ENCODE measurements around the gene METTL25B.
A peak's percentile ranks its signal among the peaks of the same experiment; 100 is the strongest.

The METTL25B gene

GRCh38 chr1:156728599-156729462, 562 bp downstream of the METTL25B start, which contains the start of gene ISG20L2:
TSS of gene ISG20L2 (minus strand) at chr1:156728766. CDS start at chr1:156727652, 1,114 bp downstream.
- DNase-seq: peak; percentile 97

DNA sequence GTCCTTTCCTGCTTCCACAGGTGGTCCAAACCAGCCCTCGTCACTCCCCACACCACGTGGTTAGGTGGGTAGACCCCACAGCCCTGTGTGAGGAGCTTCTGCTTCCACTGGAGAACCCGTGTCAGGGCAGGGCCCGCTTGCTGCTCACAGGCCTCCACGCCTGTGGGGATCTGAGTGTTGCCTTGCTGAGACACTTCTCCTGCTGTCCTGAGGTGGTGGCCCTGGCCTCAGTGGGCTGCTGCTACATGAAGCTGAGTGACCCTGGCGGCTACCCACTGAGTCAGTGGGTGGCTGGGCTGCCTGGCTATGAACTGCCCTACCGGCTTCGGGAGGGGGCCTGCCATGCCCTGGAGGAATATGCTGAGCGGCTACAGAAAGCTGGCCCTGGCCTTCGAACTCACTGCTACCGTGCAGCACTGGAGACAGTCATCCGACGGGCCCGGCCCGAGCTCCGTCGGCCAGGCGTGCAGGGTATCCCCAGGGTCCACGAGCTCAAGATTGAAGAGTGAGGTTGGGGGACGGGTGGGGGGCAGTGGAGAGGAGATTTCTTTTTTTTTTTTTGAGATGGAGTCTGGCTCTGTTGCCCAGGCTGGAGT, 5.8 kb downstream of the METTL25B start:
- no peak for DNase-seq

DNA sequence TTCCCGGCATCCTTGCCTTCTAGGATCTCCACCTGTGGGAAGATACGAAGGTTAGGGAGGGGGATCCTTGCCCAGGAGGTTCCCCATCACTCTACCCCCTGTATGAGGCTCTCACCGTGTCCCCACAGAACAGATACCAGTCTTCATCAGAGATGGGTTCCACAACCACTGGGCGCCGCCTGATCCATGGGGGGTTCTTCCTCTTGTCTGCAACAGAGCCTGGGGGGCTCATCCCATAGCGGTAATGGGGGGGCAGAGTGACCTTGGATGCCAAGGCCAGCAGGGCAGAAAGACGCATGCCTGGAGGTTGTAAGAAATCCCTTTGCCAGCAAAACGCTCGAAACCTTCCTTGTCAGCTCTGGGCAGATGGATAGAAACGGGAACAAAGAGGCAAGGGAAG, 10.1 kb downstream of the METTL25B start:
- DNase-seq: no peak

DNA sequence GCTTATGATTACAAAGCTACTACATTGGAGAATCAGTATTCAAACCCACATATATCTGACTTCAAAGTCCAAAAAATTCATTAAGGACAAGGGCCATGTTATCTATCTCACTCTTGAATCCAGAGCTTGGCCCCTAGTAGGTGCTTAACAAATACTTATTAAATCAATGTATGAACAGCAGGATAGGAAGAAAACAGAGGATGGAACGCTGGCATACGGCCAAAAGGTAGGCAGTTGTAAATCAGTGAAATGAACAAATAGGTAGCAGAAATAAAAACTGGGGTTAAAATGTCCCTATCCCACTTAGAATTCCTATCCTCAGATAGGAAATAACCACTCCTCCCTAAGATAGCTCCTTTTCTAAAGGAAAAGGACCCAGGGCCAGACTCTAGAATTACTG, 10.6 kb downstream of the METTL25B start:
- DNase-seq: no peak

- DNase-seq: no peak
Measured at GRCh38 chr1:156740237-156740740, 12.0 kb downstream of the METTL25B start.

- peak; percentile 99 for DNase-seq
Measured at GRCh38 chr1:156740741-156741480, 12.6 kb downstream of the METTL25B start, which contains the start of gene MRPL24. TSS of gene MRPL24 (minus strand) at chr1:156741088. CDS start at chr1:156738704, 2,384 bp downstream.

- DNase-seq: no peak
Measured at GRCh38 chr1:156741481-156741983, 13.3 kb downstream of the METTL25B start.

- no peak for DNase-seq
Measured at GRCh38 chr1:156742017-156742416, 13.7 kb downstream of the METTL25B start.

DNA sequence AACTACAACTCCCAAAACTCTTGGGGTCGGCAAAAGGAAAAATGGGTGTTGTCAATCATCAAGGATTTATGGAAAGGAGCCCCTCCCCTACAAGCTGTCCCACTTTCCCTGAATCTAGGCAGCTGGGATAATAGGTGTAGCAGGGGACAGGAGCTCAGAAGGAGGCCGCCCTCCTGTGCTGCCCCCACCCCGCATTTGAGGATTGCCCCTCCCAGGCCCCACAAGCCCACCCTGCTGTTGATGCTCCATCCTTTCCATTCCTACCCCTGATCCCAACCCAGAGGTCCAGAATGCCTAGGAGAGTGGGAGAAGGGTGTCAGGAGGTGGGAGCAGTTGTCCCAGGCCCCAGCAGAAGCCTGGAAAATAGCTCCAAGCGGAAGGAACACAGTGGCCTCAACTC, 14.5 kb downstream of the METTL25B start:
- DNase-seq: no peak

DNA sequence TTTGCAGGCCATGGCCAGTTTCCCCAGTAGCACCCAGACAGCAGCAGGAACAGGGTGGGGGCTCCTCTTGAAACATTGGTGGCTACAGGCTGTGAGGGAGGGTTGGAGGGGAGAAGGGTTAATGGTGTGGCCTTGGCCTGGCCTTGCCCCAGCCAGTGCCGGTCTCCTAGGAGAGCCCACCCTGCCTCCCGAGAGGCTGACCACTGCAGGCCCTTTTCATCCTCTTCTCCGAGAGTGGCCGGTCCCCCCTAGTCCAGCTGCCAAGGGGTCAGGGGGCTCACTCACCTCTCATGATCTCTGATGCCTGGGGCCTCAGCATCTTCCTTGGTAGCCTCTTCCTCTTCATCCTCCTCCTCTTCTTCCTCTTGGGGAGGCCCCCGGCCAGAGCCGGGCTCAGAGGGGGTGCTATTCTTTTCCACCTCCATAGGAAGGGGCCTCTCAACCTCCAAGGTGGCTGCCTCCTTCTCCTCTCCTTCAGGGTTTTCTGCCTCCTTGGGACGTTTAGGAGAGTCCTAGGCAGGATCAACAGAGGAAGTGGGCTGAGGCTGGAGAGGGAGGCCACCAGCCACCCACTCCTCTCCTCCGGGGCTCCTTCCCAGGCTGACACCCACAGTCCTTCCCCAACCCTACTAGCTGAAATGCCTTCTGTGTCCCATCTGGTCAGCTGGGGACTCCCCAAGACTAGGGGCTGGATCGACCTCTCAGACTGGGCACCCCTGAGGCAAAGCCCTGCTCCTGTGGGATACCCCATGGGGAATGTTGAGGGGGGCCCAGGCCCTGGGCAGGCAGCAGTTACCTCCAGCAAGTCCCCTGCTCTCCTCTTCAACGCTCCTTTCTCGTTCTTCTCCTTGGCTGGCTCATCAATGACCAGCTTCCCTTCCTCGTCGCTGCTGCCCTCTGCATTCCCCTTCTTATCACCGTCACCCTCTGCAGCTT, 15.4 kb downstream of the METTL25B start:
- DNase-seq: no peak

DNA sequence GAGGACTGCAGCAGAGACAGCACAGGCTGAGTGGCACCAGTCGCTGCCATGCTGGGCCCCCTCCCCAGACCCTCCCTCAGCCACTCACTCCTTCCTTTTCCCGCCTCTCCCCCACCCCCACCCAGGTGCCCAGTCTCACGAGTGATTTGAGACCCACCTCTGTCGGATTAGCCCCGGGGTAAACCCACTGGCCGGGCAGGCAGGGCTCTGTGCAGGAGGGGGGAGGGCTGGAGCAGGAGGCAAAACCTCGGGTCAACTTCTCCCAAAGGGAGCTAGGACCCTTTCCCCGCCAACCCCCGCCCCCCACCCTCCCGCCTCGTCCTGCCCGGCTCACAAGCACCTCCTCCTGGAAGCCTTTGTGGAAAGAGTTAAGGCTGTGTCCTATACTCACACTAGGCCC, 16.1 kb downstream of the METTL25B start:
- DNase-seq: no peak

DNA sequence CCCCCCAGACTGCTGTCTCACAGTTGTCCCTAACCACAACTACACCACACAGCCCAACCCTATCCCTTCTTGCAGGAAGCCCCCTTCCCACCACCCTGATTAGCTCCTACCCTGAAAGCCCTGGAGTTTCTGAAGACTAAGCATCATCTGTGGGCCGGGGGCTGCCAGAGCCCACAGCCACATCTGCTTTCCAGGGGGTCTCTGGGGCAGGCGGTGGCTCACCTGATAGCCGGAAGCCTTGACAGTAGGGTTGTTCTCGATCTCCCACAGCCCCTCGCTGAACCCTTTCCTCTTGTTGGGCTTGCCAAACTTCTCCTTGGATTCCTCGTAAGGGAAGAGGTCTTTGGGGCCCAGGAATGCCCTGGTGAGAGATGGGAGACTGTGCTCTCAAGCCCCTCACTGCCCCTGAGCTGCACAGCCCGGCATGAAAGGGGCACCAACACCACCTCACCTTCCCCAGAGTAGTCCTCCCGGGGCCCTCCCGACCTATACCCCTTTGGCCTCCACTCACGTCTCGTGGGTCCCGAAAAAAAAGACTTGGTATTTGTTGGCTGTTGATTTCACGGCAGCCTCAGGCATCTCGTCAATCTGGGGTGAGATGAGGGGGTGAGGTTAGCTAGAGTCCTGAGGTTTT, 16.6 kb downstream of the METTL25B start:
- no peak for DNase-seq

DNA sequence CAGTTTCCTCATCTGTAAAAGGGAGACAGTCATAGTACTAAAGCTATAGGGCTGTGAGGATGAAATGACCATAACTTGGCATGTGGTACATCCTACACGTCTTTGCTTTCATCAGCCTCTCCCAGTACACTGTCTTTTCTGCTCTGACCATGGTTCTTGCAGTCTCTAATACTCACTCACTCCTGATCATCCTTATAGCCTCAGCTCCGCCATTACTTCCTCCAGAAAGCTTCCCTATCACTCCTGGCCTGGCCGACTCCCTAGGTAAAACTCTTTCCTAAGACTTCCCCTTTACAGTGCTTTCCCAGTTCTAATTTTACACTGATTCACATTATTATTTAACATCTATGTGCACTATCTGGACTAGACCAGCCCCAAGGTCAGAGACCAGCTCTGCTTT, 17.6 kb downstream of the METTL25B start:
- no peak for DNase-seq

- DNase-seq: no peak
Measured at GRCh38 chr1:156746406-156746727, 18.1 kb downstream of the METTL25B start.

DNA sequence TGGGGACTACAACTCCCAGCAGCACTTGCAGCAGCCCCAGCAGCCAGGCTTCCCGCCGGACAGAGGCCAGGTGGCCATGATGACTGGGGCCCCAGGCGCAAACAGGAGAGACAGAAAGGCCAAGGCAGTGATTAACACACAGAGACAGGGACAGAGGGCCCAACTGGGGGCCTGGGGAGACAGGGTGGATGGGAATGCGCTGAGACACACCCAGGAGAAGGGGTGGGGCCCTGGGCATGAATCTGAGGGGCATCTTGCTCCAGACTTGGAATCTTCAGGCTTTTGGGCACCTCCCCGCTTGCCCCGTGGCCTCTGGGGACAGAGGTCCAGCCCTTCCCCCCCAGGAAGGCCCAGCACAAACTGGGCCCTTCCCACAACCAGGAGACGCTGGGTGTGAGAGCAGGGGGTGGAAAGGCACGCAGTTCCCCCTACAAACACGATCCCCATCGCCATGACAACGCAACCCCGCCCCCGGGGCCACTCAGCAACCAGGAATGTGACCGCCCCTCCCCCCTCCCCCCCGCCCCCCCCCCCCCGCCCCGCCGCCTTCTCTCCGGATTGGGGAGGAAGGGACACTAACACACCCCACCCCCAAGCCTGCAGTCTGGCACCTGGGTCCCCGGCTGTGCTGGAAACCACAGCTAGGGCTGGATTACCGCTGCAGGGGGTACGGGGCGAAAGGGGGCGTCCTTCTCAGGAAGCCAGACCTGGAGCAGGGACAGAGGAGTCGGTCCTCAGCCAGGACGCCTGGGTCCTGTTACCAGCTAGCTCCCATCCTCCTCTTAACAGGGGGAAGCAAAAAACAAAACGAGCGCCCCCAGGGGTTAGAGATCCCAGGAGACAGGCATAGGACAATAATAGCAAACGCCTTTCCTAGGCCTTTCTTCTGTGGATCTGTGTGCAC, 18.7 kb downstream of the METTL25B start:
- DNase-seq: peak; percentile 83

DNA sequence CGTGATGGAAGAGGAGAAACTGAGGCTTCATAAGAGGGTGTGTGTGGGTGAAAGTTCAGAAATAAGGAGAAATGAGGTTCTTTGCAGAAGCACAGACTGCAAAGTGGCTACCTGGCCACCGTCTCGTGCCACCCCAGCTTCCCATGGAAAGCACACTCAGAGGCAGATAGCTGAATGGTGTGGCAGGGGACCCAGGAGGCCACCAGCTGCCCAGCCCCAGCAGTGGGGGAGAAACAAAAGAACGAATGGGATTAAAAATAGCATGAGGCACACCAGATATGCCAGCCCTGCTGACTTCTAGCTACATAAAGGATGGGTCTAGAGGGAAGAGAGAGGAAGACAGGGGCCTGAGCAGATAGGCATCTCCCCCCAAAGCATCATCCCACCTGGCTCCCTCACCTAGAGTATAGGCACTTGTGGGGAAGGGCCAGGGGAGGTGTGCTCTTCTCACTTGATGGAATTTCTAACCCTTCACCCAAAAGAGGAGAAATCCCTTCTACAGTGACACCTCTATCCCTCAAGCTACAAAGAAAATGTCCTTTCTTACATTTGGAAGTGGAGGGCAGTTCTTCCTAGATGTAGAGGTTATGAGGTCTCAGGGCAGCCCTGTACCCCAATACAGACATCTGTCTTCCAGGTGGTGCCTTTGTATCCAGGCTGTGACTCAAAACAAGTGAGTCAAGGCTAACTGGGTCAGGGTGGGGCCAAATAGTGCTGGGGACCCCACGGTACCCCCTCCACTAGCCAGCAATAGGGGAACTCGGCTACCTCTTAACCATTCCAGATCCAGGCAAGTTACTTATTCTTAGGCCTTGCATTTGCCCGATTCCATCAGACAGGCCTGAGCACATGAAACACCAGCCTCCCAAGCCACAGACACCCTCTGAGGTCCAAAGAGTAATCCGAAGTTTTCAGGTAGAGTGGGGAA, 19.7 kb downstream of the METTL25B start:
- no peak for DNase-seq

DNA sequence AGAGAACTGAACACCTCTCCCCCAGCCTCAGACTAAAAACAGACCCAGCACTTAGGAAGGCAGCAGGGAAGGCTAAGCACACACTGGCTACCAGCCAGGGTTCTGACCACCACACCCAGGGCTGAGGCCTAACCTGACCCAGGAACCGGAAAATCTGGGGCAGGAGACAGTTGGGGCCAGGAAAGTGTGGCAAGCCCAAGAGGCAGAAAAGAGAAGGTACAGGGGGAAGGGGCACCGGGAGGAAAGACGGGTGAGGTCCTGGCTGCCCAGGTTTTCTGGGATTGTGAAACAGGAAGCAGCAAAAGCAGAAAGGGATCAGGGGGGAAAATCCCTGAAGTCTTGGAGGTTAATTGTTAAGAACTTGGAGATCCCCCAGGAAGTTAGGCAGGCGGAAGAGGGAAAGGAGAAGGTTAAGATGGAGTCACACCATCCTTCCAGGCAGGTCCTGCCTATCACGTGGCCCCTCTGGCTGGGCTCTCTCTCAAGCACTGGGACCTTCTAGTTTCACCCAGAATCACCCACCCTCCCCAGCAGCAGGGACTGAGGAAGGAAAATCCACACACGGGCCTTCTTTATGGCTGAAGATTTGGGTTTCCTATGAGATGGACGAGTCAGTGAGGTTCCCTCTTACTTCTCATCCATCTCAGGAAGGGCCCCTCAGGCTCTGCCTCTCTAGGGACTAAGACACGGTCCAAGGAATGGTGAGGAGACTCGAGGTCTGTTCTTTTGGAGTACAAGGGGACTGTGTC, 20.6 kb downstream of the METTL25B start:
- DNase-seq: peak; percentile 29

- DNase-seq: no peak
Measured at GRCh38 chr1:156749419-156750118, 21.3 kb downstream of the METTL25B start.

Measured in CD4-positive, alpha-beta T cell treated with Interferon gamma for 1 hour (primary cell).